GM12801 (cell line): ENCODE data around the gene VGLL3.

Experiments used
- CTCF ChIP-seq: IDR thresholded peaks from one replicate; pipeline ENCODE4 v1.5.1; 2011; ENCODE audit warnings: control low read depth; ENCODE audit not compliant: insufficient read length; ENCODE audit errors: extremely low read depth

Gene VGLL3

DNA sequence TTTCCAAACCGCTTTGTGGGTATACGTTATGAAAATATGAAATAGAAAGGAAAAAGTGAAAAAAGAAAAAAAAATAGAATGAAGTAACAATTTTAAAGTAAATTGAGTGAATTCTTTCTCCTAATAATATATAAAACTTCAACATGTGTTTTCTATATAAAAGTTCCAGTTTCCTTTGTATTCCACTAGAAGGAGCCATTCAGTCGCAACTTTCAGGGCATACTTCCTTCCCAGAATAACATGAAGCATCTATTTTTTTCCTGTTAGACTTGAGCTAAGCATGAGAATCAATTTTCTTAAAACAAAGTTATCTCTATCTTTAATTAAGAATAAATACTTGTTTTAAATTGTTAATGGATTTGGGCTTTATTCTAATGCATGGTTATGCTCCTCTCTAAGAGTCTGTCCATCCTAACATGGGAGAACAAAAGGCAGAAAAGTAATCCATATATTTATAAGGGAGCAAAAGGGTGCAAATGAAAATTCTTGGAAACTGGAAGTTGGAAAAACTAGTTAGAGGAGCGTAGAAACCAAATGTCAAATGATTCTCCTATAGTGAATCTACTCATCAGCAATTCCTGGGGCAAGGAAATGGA, 16.0 kb upstream of the VGLL3 start:
- TF ChIP-seq CTCF, result no peak

GRCh38 chr3:87004883-87005282, 13.9 kb upstream of the VGLL3 start:
- TF ChIP-seq CTCF, result no peak

DNA sequence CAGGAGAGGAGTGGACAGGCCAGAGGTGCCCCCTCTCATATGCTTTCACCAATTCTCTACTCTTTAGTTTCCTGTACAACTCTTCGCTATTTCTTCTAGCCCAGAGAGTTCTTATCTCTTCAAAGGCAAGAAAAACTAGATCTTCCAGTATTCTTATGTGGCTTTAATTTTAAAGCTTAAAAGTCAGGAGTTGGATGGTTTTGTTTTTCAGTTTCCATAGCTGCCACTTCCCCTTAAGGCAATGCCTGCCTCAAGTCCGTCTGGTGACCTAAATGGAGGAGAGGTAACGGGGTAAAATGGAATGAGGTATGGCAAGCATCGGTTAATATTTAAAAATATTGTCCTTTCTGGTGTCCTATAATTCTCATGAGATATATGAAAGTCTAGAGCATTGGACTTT, 11.4 kb upstream of the VGLL3 start:
- no peak for TF ChIP-seq CTCF

- TF ChIP-seq CTCF, result no peak
Observed at GRCh38 chr3:87001473-87002098, 10.6 kb upstream of the VGLL3 start.

DNA sequence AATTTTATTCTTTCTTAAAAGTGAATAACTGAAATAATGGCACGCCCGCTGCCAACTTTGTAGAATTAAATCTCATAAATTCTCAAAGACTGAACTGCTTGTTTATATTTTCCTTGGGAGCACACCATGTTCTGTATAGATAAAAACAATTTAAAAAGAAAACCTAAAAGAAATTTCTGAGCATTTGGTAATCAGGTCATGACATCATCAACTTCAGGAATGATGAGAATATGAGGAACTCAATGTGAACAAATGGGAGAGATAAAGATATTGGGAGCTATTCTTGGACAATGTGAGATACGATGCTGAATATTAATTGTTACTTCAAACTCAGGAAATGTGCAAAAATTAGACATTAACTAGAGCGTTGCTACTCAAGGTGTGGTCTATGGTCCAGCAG, 10.0 kb upstream of the VGLL3 start:
- no peak for TF ChIP-seq CTCF

- TF ChIP-seq CTCF, result no peak
Observed at GRCh38 chr3:86998569-86998968, 7.6 kb upstream of the VGLL3 start.

GRCh38 chr3:86996261-86996955, 5.5 kb upstream of the VGLL3 start:
- no peak for TF ChIP-seq CTCF
